HG03378 (cell line): ENCODE measurements around the gene FSTL5.
"Not testable (repeated sequence)": the region's sequence is repeated elsewhere in the genome, so short reads cannot be mapped to it uniquely, and the experiment has no call there.

Experiments used
- ATAC-seq: cut with Tn5 transposase; IDR thresholded peaks from one replicate; pipeline ENCODE4 v1.9.1; 2021; ENCODE audit warnings: mild to moderate bottlenecking, moderate library complexity; ENCODE audit not compliant: unreplicated experiment

The FSTL5 gene

GRCh38 chr4:162104459-162105124 lies 59.2 kb downstream of the FSTL5 start:
- no peak for ATAC-seq

GRCh38 chr4:162103908-162104307 lies 59.9 kb downstream of the FSTL5 start:
- ATAC-seq: not testable (repeated sequence)

- no peak for ATAC-seq
These were observed 61.1 kb downstream of the FSTL5 start for GRCh38 chr4:162102713-162103112.

GRCh38 chr4:162101337-162101736 lies 62.5 kb downstream of the FSTL5 start:
- no peak for ATAC-seq

- ATAC-seq: no peak
These were observed 88.1 kb downstream of the FSTL5 start for GRCh38 chr4:162075726-162076125.

- ATAC-seq: no peak
These were observed 102.6 kb downstream of the FSTL5 start for GRCh38 chr4:162061214-162061613.

GRCh38 chr4:162059656-162060055 lies 104.1 kb downstream of the FSTL5 start:
- ATAC-seq: no peak

GRCh38 chr4:162056990-162057389 lies 106.8 kb downstream of the FSTL5 start:
- ATAC-seq: no peak

GRCh38 chr4:162046135-162046534 lies 117.7 kb downstream of the FSTL5 start:
- ATAC-seq: no peak

- ATAC-seq: no peak
These were observed 125.7 kb downstream of the FSTL5 start for GRCh38 chr4:162038112-162038511.

GRCh38 chr4:162017863-162018262 lies 145.9 kb downstream of the FSTL5 start:
- ATAC-seq: no peak

- ATAC-seq: no peak
These were observed 146.8 kb downstream of the FSTL5 start for GRCh38 chr4:162016991-162017390.

GRCh38 chr4:162016219-162016618 lies 147.6 kb downstream of the FSTL5 start:
- ATAC-seq: no peak

GRCh38 chr4:162015090-162015489 lies 148.7 kb downstream of the FSTL5 start:
- ATAC-seq: no peak

- ATAC-seq: no peak
These were observed 152.7 kb downstream of the FSTL5 start for GRCh38 chr4:162011089-162011488.

GRCh38 chr4:162010362-162010761 lies 153.4 kb downstream of the FSTL5 start:
- ATAC-seq: no peak

- ATAC-seq: no peak
These were observed 171.5 kb downstream of the FSTL5 start for GRCh38 chr4:161992317-161992716.

GRCh38 chr4:161991811-161992210 lies 172.0 kb downstream of the FSTL5 start:
- no peak for ATAC-seq

GRCh38 chr4:161990721-161991120 lies 173.1 kb downstream of the FSTL5 start:
- ATAC-seq: no peak

- no peak for ATAC-seq
These were observed 174.9 kb downstream of the FSTL5 start for GRCh38 chr4:161988946-161989345.

GRCh38 chr4:161987611-161988010 lies 176.2 kb downstream of the FSTL5 start:
- ATAC-seq: no peak

GRCh38 chr4:161952382-161952781 lies 211.4 kb downstream of the FSTL5 start:
- ATAC-seq: no peak
